Stimulated activated CD8-positive, alpha-beta memory T cell treated with anti-CD3 and anti-CD28 coated beads, Interleukin-7, amount 100 ng/mL, for 1 hour (primary cell): ENCODE data around the gene PRKCZ.

ENCODE experiments used
- DNase-seq, 2 donors: peaks; one replicate each; pipeline ENCODE4 v3.0.0-alpha.2; 2020; ENCODE audit warnings: low read depth in 2 of 2

Gene PRKCZ

DNA sequence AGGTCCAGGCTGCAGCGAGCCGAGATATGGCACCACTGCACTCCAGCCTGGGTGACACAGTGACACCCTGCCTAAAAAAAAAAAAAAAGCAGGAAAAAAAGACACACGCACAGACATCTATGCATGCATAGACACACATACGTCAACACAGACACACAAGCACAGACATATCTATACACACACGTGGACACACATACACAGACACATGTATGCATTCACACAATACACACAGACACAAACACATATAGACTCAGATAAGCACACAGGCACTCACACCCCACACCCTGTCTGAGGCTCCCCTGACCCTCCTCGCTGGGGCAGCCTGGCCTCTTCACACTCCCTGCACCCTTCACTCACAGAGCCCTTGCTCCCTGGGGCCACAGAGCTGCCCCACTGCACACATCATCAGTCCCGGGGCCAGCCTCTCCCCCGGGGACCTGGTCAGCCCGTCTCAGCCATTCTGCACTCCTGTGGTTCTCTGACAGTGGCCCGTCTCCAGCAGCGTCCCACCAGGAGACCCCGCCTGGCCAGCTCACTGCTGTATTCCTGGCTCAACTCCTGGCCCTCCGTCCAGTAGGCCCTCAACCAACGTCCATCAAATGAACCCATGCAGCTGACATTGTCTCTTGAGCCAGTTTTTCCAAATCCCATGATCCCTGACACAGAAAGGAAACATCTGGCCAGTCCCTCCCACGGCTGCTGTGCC lies 4.6 kb upstream of the PRKCZ start:
- no peak for DNase-seq

DNA sequence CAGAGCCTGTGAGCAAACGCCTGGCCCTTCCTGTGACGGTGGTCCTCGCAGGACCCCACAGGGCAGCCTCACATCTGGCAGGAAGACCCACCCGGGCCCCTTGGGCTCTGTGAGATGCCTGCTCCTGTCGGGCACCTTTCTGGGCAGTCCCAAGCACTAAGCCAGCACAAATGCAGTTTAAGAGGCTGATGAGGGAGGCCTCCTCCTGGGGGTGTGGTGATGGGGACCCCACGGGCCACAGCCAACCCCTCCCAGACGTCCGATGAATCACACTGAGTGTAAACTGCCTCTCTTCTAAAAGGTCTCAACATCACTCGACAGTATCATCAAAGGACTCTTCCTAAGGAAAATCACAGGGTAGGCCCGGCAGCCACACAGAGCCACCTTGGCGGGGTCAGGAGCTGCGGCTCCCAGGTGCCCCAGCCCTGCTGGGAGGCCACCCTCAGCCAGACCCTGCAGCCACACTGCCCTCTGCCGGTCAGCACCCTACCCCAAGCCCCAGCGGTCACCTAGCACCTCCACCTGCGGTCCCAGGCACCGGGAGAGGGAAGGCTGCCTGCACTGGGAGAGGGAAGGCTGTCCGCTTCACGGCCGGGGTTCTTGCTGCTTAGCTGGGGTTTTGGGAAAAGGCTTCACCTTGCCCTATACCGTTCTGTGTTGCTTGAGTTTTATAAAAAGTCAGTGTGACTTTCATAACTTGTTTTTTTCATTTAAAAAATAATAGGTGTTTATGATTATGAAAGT lies 3.9 kb upstream of the PRKCZ start:
- no peak for DNase-seq

DNA sequence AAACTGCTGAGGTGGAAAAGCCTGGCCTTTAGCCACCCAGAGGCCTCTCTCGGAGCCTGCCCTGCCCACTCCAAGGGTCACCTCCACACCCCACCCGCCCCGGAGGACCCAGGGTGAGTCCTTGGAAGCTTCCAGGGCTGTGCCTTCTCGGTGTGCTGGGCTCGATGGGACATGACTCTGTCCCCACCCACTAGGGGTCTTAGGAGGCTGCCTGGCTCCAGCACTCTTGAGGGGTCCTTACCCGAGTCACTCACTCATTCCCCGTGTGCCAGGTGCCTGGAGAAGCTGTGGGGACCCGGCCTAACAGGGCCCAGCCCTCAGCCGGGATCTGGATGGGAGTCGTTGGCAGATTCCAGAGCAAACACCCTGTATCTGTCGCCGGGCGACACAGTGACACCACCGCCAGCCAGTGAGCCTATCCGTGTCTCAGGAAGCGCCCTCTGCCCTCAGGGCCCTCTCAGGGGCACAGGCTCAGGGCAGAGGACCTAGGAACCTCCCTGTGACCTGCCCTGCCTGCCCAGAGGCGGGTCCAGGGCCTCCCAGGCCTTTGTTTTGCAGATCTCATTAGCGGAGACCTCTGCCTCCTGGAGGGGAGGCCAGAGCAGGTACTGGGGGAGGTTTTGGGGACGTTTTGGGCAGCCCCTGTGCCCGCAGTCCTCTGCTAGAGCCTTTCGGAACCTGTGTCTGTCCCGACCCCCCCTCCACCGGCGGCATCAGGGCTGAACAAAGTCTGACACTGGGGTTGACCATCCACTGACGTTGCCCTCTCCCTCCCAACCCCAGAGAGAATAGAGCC lies 3.1 kb upstream of the PRKCZ start:
- DNase-seq, result no peak

DNA sequence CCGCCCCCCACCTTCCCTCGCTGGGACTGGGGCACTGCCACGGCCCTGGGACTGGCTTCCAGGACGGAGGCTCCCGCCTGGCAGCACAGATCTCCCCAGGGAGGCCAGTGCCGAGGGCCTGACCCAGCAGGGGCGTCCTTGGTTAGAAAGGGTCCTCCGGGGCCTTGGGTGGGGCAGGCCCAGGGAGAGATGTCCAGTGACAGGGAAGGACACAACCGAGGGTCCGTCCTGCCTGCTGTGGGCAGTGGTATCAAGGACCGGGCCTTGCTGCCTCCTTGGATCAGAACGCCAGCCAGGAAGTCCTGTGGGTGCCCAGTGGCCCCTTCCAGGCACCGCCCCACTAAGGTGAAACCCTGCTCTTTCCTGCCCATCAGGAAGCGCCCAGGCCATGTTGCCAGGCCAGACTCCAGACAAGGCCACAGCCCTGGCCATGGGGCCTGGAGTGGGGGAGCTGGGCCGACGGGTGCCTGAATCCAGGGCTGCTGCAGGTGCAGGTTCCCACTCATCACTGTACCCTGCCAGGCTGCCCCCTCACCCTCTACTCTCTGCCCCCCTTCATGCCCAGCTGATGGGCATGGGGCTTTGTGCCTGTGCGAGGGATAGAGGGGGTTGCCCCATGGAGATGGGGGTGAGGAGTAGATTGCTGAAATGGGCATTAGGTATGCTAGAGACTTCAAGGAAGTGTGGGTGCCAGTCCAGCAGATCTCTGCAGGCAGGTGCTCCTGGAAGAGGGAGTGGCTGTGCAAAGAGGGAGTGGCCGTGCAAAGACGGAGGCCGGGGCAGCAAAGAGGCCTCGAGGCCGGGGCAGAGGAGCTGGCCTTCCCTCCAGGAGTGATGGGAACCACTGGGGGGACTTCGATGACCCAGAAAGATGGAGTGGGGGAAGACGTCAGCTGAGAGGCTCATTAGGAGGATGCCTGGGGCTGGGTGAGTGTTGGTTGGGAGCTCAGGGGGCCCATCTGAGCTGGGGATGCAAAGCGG lies 2.2 kb upstream of the PRKCZ start:
- DNase-seq, result no peak

GRCh38 chr1:2049225-2049717 lies 940 bp upstream of the PRKCZ start:
- no peak for DNase-seq

GRCh38 chr1:2050461-2050792 lies 216 bp downstream of the PRKCZ start:
- no peak for DNase-seq

DNA sequence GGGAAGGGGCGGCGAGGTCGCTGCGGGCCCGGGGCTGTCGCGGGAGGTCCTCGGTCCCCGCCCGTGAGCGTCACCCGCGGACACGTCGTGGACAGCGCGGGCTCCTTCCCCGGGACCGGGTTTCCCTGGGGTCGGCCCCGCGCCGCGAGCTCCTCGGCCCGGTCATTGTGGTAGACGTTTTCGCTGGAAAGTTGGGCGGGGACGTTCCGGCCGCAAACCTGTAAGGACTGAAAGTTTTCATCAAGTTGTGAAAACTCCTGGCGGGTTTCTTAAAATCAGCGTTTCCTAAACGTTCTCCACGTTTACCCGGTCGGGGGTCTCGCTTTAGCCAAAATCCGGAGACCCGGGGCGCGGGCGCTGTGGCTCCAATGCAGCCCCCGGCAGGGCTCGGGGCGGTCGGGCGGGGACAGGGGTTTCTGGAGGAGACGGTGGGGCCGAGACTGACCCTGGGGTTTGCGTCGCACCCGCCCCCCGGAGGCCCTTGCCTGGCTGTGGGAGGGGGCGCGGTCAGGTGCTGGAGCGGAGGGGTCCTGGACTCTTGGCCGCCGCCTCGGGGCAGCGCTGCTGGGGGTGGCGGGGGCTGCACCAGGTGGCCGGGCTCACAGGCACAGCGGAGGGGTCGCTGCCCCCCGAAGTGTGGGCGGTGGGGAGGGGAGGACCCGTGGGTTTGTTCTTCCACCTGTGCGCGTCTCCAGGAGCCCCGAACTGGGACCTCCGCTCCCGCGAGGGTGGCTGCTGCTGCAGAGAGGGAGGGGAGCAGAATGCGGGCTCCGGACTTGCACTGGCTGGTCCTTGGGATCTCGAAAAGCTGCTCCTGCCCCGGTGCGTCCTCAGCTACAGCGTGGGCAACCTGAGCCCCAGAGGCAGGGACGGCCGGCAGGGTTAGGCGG lies 827 bp downstream of the PRKCZ start:
- no peak for DNase-seq

DNA sequence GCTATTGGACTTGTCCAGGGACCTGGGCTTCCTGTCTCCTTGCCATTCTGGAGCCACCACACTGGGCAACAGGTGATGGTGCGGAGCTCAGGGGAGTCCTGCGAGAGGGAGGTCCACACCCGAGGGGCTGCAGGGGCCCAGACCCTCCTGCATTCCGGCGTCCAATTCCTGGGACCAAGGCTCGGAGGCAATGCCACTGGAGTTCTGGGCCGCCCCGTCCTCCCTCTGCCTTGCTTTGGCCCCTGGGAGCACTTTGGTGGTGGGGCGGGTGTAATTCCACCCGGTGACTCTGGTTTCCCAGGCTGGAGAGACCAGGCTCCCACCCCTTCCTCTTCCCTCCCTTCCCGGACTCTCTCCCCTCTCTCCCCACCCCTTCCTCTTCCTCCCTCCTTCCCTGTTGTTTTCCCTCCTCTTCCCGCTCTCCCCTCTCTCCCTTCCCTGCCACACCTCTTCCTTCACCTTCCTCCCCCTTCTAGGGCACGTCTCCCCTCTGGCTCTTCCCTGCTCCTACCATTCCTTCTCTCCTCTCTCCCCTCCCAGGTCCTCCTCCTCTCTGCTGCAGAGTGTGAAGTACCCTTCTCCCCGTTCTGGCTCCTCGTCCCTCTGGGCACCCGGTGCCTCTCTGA lies 2.0 kb downstream of the PRKCZ start:
- no peak for DNase-seq

GRCh38 chr1:2052756-2053155 lies 2.5 kb downstream of the PRKCZ start:
- no peak for DNase-seq

DNA sequence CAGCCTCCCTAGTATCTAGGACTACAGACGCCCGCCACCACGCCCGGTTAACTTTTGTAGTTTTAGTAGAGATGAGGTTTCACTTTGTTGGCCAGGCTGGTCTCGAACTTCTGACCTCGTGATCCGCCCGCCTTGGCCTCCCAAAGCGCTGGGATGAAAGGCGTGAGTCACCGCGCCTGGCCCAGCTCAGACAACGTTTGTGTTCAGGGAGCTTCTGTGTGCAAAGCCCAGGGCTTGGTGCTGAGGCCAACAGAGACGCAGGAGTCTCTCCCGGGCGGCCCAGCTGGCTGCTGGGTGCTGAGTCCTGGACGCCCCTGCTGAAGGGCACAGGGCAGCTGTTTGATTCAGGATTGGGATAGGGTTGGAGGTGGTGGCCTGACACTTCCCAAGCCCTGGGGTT lies 3.0 kb downstream of the PRKCZ start:
- no peak for DNase-seq

DNA sequence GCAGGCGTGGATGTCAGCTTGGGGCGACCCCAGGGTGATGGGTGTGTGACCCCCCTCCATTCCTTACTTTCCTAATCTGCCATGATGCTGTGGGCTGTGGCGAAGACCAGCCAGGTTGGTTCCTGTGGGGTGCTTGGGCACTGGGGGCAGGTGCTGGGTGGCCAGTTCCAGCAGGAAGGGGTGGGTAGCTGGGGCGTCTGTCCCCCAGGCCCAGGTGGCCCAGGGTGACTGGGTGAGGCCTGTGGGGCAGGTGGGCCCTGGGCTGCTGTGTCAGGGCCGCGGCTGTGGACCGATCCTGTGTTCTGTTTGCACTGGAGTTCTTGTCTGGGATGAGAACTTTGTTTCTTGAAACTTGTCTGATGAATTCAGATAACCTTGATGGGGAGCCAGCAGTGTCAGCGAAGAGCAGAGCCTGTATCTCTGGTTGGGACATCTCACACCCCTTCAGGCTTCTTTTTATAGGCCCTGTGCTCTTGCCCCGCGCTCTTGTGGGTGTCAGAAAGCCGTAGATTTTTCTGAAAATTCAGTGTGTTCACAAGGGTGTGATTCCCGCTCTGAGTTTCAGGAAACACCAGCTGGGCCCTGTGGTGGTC lies 3.7 kb downstream of the PRKCZ start:
- no peak for DNase-seq

DNA sequence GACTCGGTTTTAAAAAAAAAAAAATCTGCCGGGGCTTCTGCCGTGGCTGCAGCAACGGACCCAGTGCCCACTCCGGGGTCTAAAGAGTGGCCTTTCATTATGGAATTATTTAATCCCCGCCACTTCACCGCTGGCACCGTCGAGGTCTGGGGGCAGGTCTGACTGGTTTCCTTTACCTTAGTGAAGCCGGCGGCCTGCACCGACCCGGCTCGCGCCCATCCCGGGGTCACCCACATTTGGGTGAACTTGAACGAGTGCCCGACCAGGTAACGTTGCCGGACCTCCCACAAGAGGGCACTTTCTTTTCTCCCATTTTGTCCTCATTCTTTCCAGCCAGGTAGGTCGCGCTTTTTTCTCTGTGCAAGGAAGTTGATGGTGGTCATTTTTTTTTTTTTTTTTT lies 4.3 kb downstream of the PRKCZ start:
- DNase-seq, result no peak

GRCh38 chr1:2055911-2056575 lies 5.8 kb downstream of the PRKCZ start:
- DNase-seq, result no peak

DNA sequence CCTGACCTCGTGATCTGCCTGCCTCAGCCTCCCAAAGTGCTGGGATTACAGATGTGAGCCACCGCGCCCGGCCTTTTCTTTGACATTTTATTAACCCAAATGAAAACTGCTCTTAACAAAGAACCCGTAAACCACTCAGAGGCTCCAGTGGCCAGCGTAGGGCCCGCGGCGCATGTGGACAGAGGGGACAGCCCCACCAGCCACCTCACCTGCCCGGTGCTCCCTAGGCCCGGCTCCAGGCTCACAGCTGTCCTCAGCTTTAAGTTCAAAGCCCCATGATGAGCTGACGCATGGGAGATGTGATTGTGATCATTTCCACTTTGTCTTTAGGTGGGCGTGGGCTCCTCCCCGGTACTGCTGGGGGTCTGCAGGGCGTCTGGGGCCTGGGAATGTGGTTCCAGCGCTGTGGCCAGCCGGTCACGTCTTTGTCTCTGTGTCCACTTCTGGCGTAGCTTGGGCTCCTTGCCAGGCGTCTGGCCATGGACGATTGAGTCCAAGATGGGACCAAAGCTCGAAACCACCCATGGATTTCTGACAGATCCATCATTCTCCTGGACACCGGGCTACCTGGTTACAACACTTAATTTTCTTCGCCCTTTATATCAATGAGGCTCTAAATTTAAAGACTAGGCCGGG lies 6.9 kb downstream of the PRKCZ start:
- no peak for DNase-seq

- no peak for DNase-seq
Measured at GRCh38 chr1:2059290-2059953, 9.2 kb downstream of the PRKCZ start.

DNA sequence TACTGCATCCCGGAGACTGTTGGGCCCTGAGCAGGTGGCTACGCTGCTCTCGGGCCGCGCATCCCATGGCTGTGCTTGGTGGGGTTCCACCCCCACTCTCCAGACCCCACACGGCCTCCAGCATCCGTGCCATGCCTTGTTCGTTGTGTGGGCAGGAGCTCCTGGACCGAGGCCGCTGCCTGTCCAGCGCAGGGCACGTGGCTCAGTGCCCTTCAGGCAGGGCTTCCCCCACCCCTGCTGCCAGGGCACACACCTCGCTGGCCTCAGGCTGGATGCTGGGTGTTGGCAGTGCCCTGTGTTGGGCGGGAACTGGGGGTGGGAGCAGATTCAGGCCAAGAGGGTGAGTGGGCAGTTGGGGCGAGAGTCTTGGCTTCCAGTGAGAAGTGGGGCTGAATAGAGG lies 9.9 kb downstream of the PRKCZ start:
- DNase-seq, result no peak

- DNase-seq, result no peak
Measured at GRCh38 chr1:2060535-2060934, 10.3 kb downstream of the PRKCZ start.
